Pancreas (tissue), 10 donors: ENCODE data around the gene VPS54. TPM values are rescaled to one million over a fixed set of nuclear protein-coding genes. Genes with fewer than 3 reads are reported as not detected.
"Not testable (repeated sequence)": the region's sequence is repeated elsewhere in the genome, so short reads cannot be mapped to it uniquely, and the experiment has no call there.

Source experiments
- ATAC-seq, 4 donors: fragments of 200-7000 bp; cut with Tn5 transposase; one replicate each; pipeline versions ENCODE4 v1.8.0 to v1.9.1; 2020; ENCODE audit warnings: mild to moderate bottlenecking in 4 of 4, moderate library complexity in 4 of 4
- DNase-seq, 6 donors: peaks; one replicate each; pipeline ENCODE4 v3.0.0-alpha.2; 2020
- FAIRE-seq: peaks from 2 replicates; lab custom pipeline; 2012; peaks lifted over from hg19 to GRCh38; lab: Jason Lieb, UNC
- H3K27ac ChIP-seq, 4 donors: fragments of 200-600 bp; sonication (generic); 1 replicate in 3 of 4; 2 replicates in 1 of 4; pipeline versions ENCODE4 v1.5.0 to v1.8.0; 2020
- H3K27me3 ChIP-seq, 4 donors: fragments of 200-600 bp; one replicate each; pipeline ENCODE4 v1.8.0; 2021
- H3K36me3 ChIP-seq, 3 donors: fragments of 200-600 bp; sonication (generic) in 1 of 3; one replicate each; pipeline versions ENCODE4 v1.5.0 to v1.8.0; 2020 to 2021
- H3K4me1 ChIP-seq, 3 donors: fragments of 200-600 bp; one replicate each; pipeline ENCODE4 v1.8.0; 2021
- H3K4me3 ChIP-seq, 4 donors: fragments of 200-600 bp; sonication (generic) in 2 of 4; one replicate each; pipeline versions ENCODE4 v1.5.0 to v1.8.0; 2020 to 2021
- H3K9me3 ChIP-seq, 4 donors: fragments of 200-600 bp; one replicate each; pipeline ENCODE4 v1.8.0; 2021
- WGBS, 2 donors: extraction: QIAGEN DNeasy Blood & Tissue Kit; methylation state at CpG; one replicate each; pipeline ENCODE4 v1.1.7; 2013; 5-methylcytosine and 5-hydroxymethylcytosine counted together
- intact Hi-C, 3 donors: fragments of 100-400 bp; cut with DNase I; formaldehyde crosslinking; loops; one replicate each; pipeline versions ENCODE4 v1.11.1 to v1.14.2; 2022
- polyA plus RNA-seq, 2 donors: library from polyadenylated mRNA; stranded (reverse); fragments of 200-250 nt; gene quantifications; one replicate each; pipeline ENCODE4 v1.2.3, GENCODE V29; 2013
- total RNA-seq, 6 donors: library from RNA; stranded (reverse); fragmentation: NEBNext Ultra II Directional in 4 of 6; extraction: Animal tissue kit (Norgen Biotek cat#: 25700) in 4 of 6; gene quantifications; one replicate each; pipeline versions ENCODE4 v1.2.1 to v1.2.4, GENCODE V29; 2021 to 2023
- TF ChIP-seq, protein P1 (sequence below), 4 donors: fragments of 200-600 bp; sonication (generic) in 3 of 4; IDR thresholded peaks; one replicate each; pipeline versions ENCODE4 v1.5.0 to v1.8.0; 2021; ENCODE audit warnings: antibody characterized with exemption in 4 of 4
- donor health status: healthy with polysubstance abuse.
- donor health status: DM: no; HTN: no; CAD: no; lungs with moderate emphysema.
- donor health status: DM: no; HTN: no; CAD: no.
- donor health status: control.
- donor health status: control.
- donor health status: Bipolar disorder and iron deficiency.
- donor health status: DM: yes; HTN: yes; CAD: no.
- donor health status: DM: no; HTN: no; CAD: no.
- donor health status: DM: no; HTN: no; CAD: no.
- donor health status: DM: yes; HTN: yes; CAD: no.

Gene VPS54
- total and polyA plus RNA-seq, 8 donors = 7.9 to 18.1 (median 13.0) TPM

DNA sequence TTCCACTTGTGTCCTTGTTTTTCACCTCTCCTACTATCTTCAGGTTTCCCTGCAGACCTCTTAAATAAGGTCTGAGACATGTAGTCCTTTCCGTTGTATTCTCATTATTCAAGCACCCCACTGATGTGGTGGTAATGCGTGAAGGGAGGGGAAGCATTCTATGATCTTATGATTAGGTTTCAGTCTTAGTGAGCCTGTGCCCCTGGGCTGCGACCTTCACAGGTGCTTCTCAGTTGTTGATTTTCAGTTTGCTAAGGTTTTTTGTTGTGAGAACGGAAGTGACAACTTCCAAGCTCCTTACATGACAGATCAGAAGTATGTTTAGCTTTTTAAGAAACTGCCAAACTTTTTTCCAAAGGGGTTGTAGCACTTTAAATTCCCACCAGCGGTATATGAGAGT is 41.3 kb downstream of the VPS54 start:
- no peak for ATAC-seq
- no peaks in the 10 kb centered on the region for H3K9me3 ChIP-seq
- H3K36me3 ChIP-seq = no peaks in the 10 kb centered on the region
- WGBS, 2 donors = 86 to 89% methylated on average over 5 of the region's 5 CpGs
- peaks cover 0 to 8% (median 0%) of the 10 kb centered on the region in 3 donors for H3K4me1 ChIP-seq
- no peak overlapping the region for H3K27ac ChIP-seq
- FAIRE-seq = no peak
- intact Hi-C loops = no loop called here
- H3K4me3 ChIP-seq = no peak overlapping the region
- TF ChIP-seq, protein P1, sequence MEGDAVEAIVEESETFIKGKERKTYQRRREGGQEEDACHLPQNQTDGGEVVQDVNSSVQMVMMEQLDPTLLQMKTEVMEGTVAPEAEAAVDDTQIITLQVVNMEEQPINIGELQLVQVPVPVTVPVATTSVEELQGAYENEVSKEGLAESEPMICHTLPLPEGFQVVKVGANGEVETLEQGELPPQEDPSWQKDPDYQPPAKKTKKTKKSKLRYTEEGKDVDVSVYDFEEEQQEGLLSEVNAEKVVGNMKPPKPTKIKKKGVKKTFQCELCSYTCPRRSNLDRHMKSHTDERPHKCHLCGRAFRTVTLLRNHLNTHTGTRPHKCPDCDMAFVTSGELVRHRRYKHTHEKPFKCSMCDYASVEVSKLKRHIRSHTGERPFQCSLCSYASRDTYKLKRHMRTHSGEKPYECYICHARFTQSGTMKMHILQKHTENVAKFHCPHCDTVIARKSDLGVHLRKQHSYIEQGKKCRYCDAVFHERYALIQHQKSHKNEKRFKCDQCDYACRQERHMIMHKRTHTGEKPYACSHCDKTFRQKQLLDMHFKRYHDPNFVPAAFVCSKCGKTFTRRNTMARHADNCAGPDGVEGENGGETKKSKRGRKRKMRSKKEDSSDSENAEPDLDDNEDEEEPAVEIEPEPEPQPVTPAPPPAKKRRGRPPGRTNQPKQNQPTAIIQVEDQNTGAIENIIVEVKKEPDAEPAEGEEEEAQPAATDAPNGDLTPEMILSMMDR (IDR thresholded peaks at IDR 0.05) = no peak
- H3K27me3 ChIP-seq = no peaks in the 10 kb centered on the region
- DNase-seq = no peak

DNA sequence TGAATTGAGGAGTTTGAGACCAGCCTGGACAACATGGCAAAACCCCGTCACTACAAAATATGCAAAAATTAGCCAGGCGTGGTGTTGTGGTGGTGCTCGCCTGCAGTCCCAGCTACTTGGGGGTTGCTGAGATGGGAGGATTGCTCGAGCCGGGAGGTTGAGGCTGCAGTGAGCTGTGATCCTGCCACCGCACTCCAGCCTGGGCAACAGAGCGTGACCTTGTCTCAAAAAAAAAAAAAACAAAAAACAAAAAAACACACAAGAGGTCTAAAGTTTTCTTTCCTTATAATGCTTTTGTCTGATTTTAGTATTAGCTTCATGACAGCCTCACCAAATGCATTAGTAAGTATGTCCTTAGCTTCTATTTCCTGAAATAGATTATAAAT is 43.1 kb downstream of the VPS54 start:
- no peak for FAIRE-seq
- WGBS, 2 donors = 98% methylated on average over 7 of the region's 7 CpGs
- TF ChIP-seq, protein P1 (IDR thresholded peaks at IDR 0.05) = no peak

DNA sequence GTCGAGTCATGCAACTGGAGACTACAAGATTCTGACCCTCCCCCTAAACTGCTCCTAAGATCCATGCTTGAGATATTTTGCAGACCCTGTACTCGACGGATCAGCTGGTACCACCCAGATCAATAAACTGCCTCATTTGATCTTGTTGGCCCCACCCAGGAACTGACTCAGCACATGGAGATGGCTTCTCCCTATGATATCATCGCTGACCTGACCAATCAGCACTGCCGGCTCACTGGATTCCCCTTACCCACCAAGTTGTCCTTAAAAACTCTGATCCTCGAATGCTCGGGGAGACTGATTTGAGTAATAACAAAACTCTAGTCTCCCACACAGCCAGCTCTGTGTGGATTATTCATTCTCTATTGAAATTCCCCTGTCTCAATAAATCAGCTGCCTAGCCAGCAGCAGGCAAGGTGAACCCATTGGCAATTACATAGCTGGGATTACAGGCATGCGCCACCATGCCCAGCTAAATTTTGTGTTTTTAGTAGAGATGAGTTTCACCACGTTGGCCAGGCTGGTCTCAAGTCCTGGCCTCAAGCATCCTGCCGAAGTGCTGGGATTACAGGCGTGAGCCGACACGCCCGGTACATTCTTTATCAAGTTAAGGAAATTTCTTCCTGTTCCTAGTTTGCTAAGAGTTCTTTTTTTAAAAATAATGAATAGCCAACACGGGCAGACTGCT is 43.6 kb downstream of the VPS54 start:
- H3K27me3 ChIP-seq = no peaks in the 10 kb centered on the region
- no peak overlapping the region for H3K4me3 ChIP-seq
- TF ChIP-seq, protein P1 (IDR thresholded peaks at IDR 0.05) = no peak
- ATAC-seq (no peak), FAIRE-seq (no peak), DNase-seq (no peak)
- peaks cover 0 to 2% (median 0%) of the 10 kb centered on the region in 3 donors for H3K36me3 ChIP-seq
- H3K9me3 ChIP-seq = no peaks in the 10 kb centered on the region
- WGBS, 2 donors = 93 to 96% methylated on average over 15 of the region's 15 CpGs
- H3K27ac ChIP-seq = no peak overlapping the region
- intact Hi-C loops = no loop called here
- no peaks in the 10 kb centered on the region for H3K4me1 ChIP-seq

More for the DNA sequence above, 43.1 kb downstream of the VPS54 start:
- no peaks in the 10 kb centered on the region for H3K27me3 ChIP-seq
- H3K36me3 ChIP-seq = peaks cover 0 to 2% (median 0%) of the 10 kb centered on the region in 3 donors
- no peak overlapping the region for H3K27ac ChIP-seq
- no peak overlapping the region for H3K4me3 ChIP-seq
- intact Hi-C loops = no loop called here
- no peaks in the 10 kb centered on the region for H3K4me1 ChIP-seq
- H3K9me3 ChIP-seq = no peaks in the 10 kb centered on the region
- ATAC-seq (no peak), DNase-seq (no peak)

DNA sequence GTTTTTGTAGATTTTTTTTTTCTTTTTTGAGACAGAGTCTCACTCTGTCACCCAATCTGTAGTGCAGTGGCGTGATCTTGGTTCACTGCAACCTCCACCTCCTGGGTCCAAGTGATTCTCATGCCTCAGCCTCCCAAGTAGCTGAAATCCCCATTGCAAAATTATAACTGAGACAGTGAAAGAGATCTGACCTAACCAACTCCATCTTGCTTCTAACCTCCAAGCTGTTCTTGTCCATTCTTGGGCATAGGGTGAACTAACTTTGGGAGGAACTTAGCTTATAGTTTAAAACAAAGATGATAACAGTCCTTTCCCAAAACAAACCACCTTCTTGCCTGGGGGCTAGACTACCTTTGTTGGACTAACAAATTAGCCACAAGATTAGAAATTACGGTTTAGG is 44.2 kb downstream of the VPS54 start:
- DNase-seq, intact Hi-C loops, H3K36me3 ChIP-seq, H3K9me3 ChIP-seq, H3K27ac ChIP-seq, H3K27me3 ChIP-seq, ATAC-seq, H3K4me3 ChIP-seq, FAIRE-seq, H3K4me1 ChIP-seq: not testable (repeated sequence)
- 97 to 98% methylated on average over 2 of the region's 2 CpGs for WGBS, 2 donors

DNA sequence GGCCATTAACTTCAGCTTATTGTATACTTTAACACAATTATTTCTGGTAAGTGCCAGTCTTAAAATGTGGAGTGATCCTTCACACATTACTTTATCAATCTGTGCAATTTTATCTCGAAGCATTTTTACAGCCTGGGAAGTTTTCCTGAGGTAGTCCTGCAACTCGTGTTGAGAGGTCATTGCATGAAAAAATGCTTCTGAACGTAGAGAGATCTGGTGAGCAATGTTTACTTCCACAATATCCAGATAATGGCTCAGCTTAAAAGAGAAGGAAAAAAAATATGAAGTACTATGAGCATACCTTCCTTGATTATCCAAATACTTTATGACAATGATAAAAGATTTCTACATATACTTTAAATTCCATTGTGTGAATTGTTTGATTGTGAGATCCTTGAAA is 57.0 kb downstream of the VPS54 start:
- no peak overlapping the region for H3K4me3 ChIP-seq
- TF ChIP-seq, protein P1 (IDR thresholded peaks at IDR 0.05) = no peak
- H3K36me3 ChIP-seq = peaks cover 0 to 6% (median 6%) of the 10 kb centered on the region in 3 donors
- no peaks in the 10 kb centered on the region for H3K9me3 ChIP-seq
- no peak for FAIRE-seq
- DNase-seq = no peak
- WGBS, 2 donors = 29 to 39% methylated on average over 3 of the region's 3 CpGs
- no peak overlapping the region for H3K27ac ChIP-seq
- ATAC-seq = peak in 1 of 4 donors; percentile 26
- H3K4me1 ChIP-seq = no peaks in the 10 kb centered on the region
- intact Hi-C loops = no loop called here
- H3K27me3 ChIP-seq = no peaks in the 10 kb centered on the region
